ENCODE results near the gene ANKRD65.
"Not testable (repeated sequence)": the region's sequence is repeated elsewhere in the genome, so short reads cannot be mapped to it uniquely, and the experiment has no call there.

GRCh38 chr1:1428967-1429366, 7.9 kb upstream of the ANKRD65 start:
- TF ChIP-seq CTCF (IDR thresholded peaks at IDR 0.05); POLR2AphosphoS5 (IDR thresholded peaks at IDR 0.05; ENCODE audit: insufficient read depth in 1 of 2, low read depth in 1 of 2); POLR2A (IDR thresholded peaks at IDR 0.05): not testable (repeated sequence)
